Measurements from ENCODE around the gene RBM46.
A peak's percentile ranks its signal among the peaks of the same experiment; 100 is the strongest.

The RBM46 gene

GRCh38 chr4:154836030-154836429 lies 55.0 kb downstream of the RBM46 start:
- TF ChIP-seq CTCF (conservative IDR thresholded peaks at IDR 0.05; ENCODE audit: low read depth, low read length) = no peak
- no peak overlapping the region for H3K4me3 ChIP-seq (ENCODE audit: low read length)
- DNase-seq (ENCODE audit: low read depth) = no peak

- TF ChIP-seq CTCF (conservative IDR thresholded peaks at IDR 0.05; ENCODE audit: low read depth, low read length) = no peak
- no peak overlapping the region for H3K4me3 ChIP-seq (ENCODE audit: low read length)
- no peak for DNase-seq (ENCODE audit: low read depth)
These were observed 55.4 kb downstream of the RBM46 start for GRCh38 chr4:154836513-154836912.

- no peak for DNase-seq (ENCODE audit: low read depth)
- TF ChIP-seq CTCF (conservative IDR thresholded peaks at IDR 0.05; ENCODE audit: low read depth, low read length) = no peak
- H3K4me3 ChIP-seq (ENCODE audit: low read length) = no peak overlapping the region
These were observed 57.1 kb downstream of the RBM46 start for GRCh38 chr4:154838155-154838554.

GRCh38 chr4:154838694-154839093 lies 57.6 kb downstream of the RBM46 start:
- no peak overlapping the region for H3K4me3 ChIP-seq (ENCODE audit: low read length)
- no peak for DNase-seq (ENCODE audit: low read depth)
- TF ChIP-seq CTCF (conservative IDR thresholded peaks at IDR 0.05; ENCODE audit: low read depth, low read length) = no peak

- TF ChIP-seq CTCF (conservative IDR thresholded peaks at IDR 0.05; ENCODE audit: low read depth, low read length) = peak; percentile 54
- H3K4me3 ChIP-seq (ENCODE audit: low read length) = no peak overlapping the region
- no peak for DNase-seq (ENCODE audit: low read depth)
These were observed 73.3 kb downstream of the RBM46 start for GRCh38 chr4:154854362-154854761.

- TF ChIP-seq CTCF (conservative IDR thresholded peaks at IDR 0.05; ENCODE audit: low read depth, low read length) = no peak
- H3K4me3 ChIP-seq (ENCODE audit: low read length) = no peak overlapping the region
- DNase-seq (ENCODE audit: low read depth) = no peak
These were observed 77.1 kb downstream of the RBM46 start for GRCh38 chr4:154858166-154858565.

GRCh38 chr4:154868414-154869194 lies 87.5 kb downstream of the RBM46 start:
- TF ChIP-seq CTCF (conservative IDR thresholded peaks at IDR 0.05; ENCODE audit: low read depth, low read length) = no peak

More at GRCh38 chr4:154868414-154869194, 87.5 kb downstream of the RBM46 start:
- no peak overlapping the region for H3K4me3 ChIP-seq (ENCODE audit: low read length)
- DNase-seq (ENCODE audit: low read depth) = no peak

Data from retinal pigment epithelial cell (primary cell).